Peyer's patch (tissue), 4 donors: ENCODE measurements around the gene OGN.

Experiments
- CTCF ChIP-seq, 6 experiments: fragments of 450-650 bp in 4 of 6; fragments of 200-600 bp in 2 of 6; sonication (generic) in 1 of 6; IDR thresholded peaks; one replicate each; pipeline ENCODE4 v1.5.1; 2017 to 2019; ENCODE audit warnings: antibody characterized with exemption in 6 of 6, mild to moderate bottlenecking in 3 of 6, moderate library complexity in 1 of 6
- POLR2A ChIP-seq, 2 donors: fragments of 450-650 bp; IDR thresholded peaks; one replicate each; pipeline ENCODE4 v1.5.1; 2017; ENCODE audit warnings: antibody characterized with exemption in 2 of 2, mild to moderate bottlenecking in 2 of 2, moderate library complexity in 2 of 2

DNA sequence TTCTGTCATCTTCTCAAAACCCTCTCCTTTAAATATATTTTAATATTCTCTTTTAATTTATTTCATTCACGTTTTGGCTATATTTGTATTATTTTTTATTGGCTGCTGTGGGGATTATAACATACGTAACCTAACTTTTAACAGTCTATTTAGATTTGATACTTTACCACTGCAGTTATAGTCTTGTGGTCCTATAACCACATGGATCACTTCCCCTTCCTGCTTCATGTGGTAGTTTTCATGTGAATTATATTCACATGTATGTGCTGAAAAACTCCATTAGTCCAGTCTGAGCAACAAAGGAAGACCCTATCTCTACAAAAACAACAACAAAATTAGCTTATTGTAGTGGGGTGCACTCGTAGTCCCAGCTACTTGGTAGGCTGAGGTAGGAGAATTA is 44.3 kb downstream of the OGN start:
- TF ChIP-seq CTCF (IDR thresholded peaks at IDR 0.05) (no peak), POLR2A (IDR thresholded peaks at IDR 0.05) (no peak)
